ENCODE data around the gene ELMOD3.

GRCh38 chr2:85394261-85394681 is 39.7 kb downstream of the ELMOD3 start:
- no peak for TF ChIP-seq CTCF (IDR thresholded peaks at IDR 0.05)
- TF ChIP-seq POLR2AphosphoS5 (IDR thresholded peaks at IDR 0.05): no peak
- TF ChIP-seq POLR2A (IDR thresholded peaks at IDR 0.05): no peak
